ENCODE measurements around the gene RUFY3. TPM values are rescaled to one million over a fixed set of nuclear protein-coding genes. Genes with fewer than 3 reads are reported as not detected.

RUFY3 gene
- total RNA-seq, 1 experiment from 2014 or later = 32.9 TPM

DNA sequence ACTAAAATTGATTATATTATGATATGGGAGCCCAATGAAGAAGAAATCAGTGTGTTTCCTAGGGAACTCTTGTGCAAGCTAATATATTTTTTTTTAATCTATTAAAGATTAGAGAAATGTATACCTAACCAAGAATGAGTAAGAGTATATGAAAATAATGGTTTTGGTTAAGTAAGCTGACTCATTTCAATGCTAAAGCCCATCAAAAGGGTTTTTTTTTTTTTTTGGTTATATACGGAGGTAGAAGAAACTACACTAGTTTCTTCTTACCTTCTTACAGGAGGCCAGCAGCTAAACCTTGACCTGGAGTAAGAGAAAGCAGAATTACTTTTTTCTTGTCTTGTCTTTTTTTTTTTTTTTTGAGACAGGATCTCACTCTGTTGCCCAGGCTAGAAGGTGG lies 27.5 kb downstream of the RUFY3 start:
- BruUV-seq (replicated peaks) = no TSS peak
- H2AFZ ChIP-seq (ENCODE audit: low read depth, low read length, poor library complexity, severe bottlenecking) = no peak overlapping the region
- H3K79me2 ChIP-seq (ENCODE audit: insufficient read depth, low read length) = peaks cover 9% of the 10 kb centered on the region; the same call in 1 of the 2 replicates
- H3K27me3 ChIP-seq (ENCODE audit: insufficient read depth, low read length) = no peaks in the 10 kb centered on the region
- intact Hi-C loops (cut with micrococcal nuclease) = no loop called here
- no peak overlapping the region for H3K4me3 ChIP-seq (replicated peaks in 1 of 2; ENCODE audit: low read depth in 1 of 2, low read length in 2 of 2)
- no peaks in the 10 kb centered on the region for H4K20me1 ChIP-seq (ENCODE audit: insufficient read depth)
- POLR2A ChIA-PET = no interaction called here
- H3K36me3 ChIP-seq (ENCODE audit: control insufficient read depth in 1 of 2, insufficient read depth in 2 of 2, low read length in 2 of 2) = no peaks in the 10 kb centered on the region
- TF ChIP-seq REST (IDR thresholded peaks at IDR 0.05; ENCODE audit: low read depth) (no peak), SIN3A (IDR thresholded peaks at IDR 0.05; ENCODE audit: low read depth) (no peak), POLR2AphosphoS5 (IDR thresholded peaks at IDR 0.05; ENCODE audit: low read depth, low read length) (no peak), EZH2phosphoT487 (IDR thresholded peaks at IDR 0.05; ENCODE audit: borderline replicate concordance) (no peak), ATF3 (IDR thresholded peaks at IDR 0.05) (no peak), ZNF274 (IDR thresholded peaks at IDR 0.05; ENCODE audit: low read depth, low read length) (no peak), EZH2 (IDR thresholded peaks at IDR 0.05) (no peak)
- TF ChIP-seq, protein P1, sequence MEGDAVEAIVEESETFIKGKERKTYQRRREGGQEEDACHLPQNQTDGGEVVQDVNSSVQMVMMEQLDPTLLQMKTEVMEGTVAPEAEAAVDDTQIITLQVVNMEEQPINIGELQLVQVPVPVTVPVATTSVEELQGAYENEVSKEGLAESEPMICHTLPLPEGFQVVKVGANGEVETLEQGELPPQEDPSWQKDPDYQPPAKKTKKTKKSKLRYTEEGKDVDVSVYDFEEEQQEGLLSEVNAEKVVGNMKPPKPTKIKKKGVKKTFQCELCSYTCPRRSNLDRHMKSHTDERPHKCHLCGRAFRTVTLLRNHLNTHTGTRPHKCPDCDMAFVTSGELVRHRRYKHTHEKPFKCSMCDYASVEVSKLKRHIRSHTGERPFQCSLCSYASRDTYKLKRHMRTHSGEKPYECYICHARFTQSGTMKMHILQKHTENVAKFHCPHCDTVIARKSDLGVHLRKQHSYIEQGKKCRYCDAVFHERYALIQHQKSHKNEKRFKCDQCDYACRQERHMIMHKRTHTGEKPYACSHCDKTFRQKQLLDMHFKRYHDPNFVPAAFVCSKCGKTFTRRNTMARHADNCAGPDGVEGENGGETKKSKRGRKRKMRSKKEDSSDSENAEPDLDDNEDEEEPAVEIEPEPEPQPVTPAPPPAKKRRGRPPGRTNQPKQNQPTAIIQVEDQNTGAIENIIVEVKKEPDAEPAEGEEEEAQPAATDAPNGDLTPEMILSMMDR (IDR thresholded peaks at IDR 0.05 in 2 of 3, conservative IDR thresholded peaks at IDR 0.05 in 1 of 3; ENCODE audit: borderline replicate concordance in 1 of 3, insufficient read depth in 1 of 3, low read depth in 2 of 3, low read length in 2 of 3) = no peak
- no peaks in the 10 kb centered on the region for H3K9me2 ChIP-seq (ENCODE audit: insufficient read depth)
- CTCF ChIA-PET = interaction anchor here (2.2 kb wide), 1 partner anchor 14 kb away, joined by 5 read pairs; no protein-coding TSS in a partner anchor
- H3K4me2 ChIP-seq (ENCODE audit: low read length) = no peak overlapping the region
- no peak for DNase-seq (ENCODE audit: low read depth, low spot score)
- RAD21 ChIA-PET (ENCODE audit: low non-redundant PET in 1 of 2, low total read pairs in 2 of 2, uncharacterized antibody in 2 of 2, unreplicated experiment in 2 of 2) = no interaction called here
- no peaks in the 10 kb centered on the region for H3K9me3 ChIP-seq (ENCODE audit: control insufficient read depth in 1 of 2, insufficient read depth in 1 of 2, low read depth in 1 of 2, low read length in 2 of 2)
- ATAC-seq = no peak
- no peak overlapping the region for H3K27ac ChIP-seq (ENCODE audit: low read depth, low read length)
- H3K9ac ChIP-seq (ENCODE audit: low read length) = no peak overlapping the region
- H3K4me1 ChIP-seq (ENCODE audit: control insufficient read depth in 1 of 2, insufficient read depth in 2 of 2, low read length in 2 of 2) = no peaks in the 10 kb centered on the region

Measured in HCT116 (cell line).